Fibroblast of lung (primary cell): ENCODE results near the gene RMND1.

Source experiments
- CTCF ChIP-seq, 2 donors: IDR thresholded peaks in 1 of 2; conservative IDR thresholded peaks in 1 of 2; 1 replicate in 1 of 2; 2 replicates in 1 of 2; pipeline ENCODE4 v1.5.1; 2011 to 2012; ENCODE audit warnings: low read length in 2 of 2, control low read depth in 1 of 2, inconsistent platforms in 1 of 2, low read depth in 1 of 2, mild to moderate bottlenecking in 1 of 2
- EZH2 ChIP-seq: IDR thresholded peaks from 2 replicates; pipeline ENCODE4 v1.5.1; 2012; ENCODE audit warnings: low read length, control low read depth, mild to moderate bottlenecking; ENCODE audit errors: missing control alignments

- TF ChIP-seq CTCF (conservative IDR thresholded peaks at IDR 0.05 in 1 of 2, IDR thresholded peaks at IDR 0.05 in 1 of 2; ENCODE audit: low read depth in 1 of 2, low read length in 2 of 2) = no peak
- no peak for TF ChIP-seq EZH2
These were observed 86.7 kb downstream of the RMND1 start for GRCh38 chr6:151365233-151365632.
